DND-41 (cell line): ENCODE measurements around the gene PARM1.

Experiments
- CTCF ChIP-seq: IDR thresholded peaks from 2 replicates; pipeline ENCODE4 v1.5.1; 2012; ENCODE audit warnings: borderline replicate concordance, low read length, moderate library complexity, mild to moderate bottlenecking; ENCODE audit not compliant: poor library complexity, severe bottlenecking; ENCODE audit errors: extremely low read depth
- EZH2 ChIP-seq: IDR thresholded peaks from 3 replicates; pipeline ENCODE4 v1.6.1; 2012; ENCODE audit warnings: borderline replicate concordance, low read depth, mild to moderate bottlenecking, moderate library complexity, low read length, inconsistent platforms; ENCODE audit not compliant: severe bottlenecking

GRCh38 chr4:75080888-75081287 lies 148.0 kb downstream of the PARM1 start:
- TF ChIP-seq CTCF (no peak), EZH2 (no peak)
